ENCODE data around the gene TRIM58.

DNA sequence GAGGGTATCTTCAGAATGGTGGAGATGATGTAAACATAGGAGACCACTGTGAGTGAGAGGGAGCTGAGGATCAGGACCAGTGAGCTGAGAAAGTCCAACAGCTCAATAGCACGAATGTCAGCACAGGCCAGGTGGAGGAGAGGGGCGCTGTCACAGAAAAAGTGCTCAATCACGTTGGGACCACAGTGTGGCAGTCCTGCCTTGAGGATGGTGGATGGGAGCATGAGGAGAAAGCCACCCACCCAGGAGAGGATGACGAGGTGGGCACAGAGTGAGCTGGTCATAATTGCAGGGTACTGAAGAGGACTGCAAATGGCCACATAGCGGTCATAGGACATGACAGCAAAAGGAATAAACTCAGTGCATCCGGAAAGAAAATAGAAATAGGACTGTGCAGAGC is 23.4 kb upstream of the TRIM58 start:
- TF ChIP-seq SIN3A (IDR thresholded peaks at IDR 0.05; ENCODE audit: borderline replicate concordance, insufficient read depth, low read length) (no peak), POLR2AphosphoS5 (IDR thresholded peaks at IDR 0.05; ENCODE audit: low read depth, low read length) (no peak)

Measured in PFSK-1 (cell line).